HG03196 (cell line): Measurements from ENCODE around the gene WRNIP1.
A peak's percentile ranks its signal among the peaks of the same experiment; 100 is the strongest.
"Not testable (repeated sequence)": the region's sequence is repeated elsewhere in the genome, so short reads cannot be mapped to it uniquely, and the experiment has no call there.

ENCODE experiments used
- ATAC-seq: cut with Tn5 transposase; IDR thresholded peaks from one replicate; pipeline ENCODE4 v1.9.1; 2021; ENCODE audit not compliant: unreplicated experiment

Gene WRNIP1

GRCh38 chr6:2782825-2783187 is 17.6 kb downstream of the WRNIP1 start:
- ATAC-seq, result no peak

- ATAC-seq, result no peak
These were observed 18.2 kb downstream of the WRNIP1 start for GRCh38 chr6:2783188-2783963.

GRCh38 chr6:2784061-2784460 is 18.9 kb downstream of the WRNIP1 start:
- ATAC-seq, result no peak

GRCh38 chr6:2784930-2785329 is 19.7 kb downstream of the WRNIP1 start:
- no peak for ATAC-seq

GRCh38 chr6:2786269-2786668 is 21.1 kb downstream of the WRNIP1 start:
- ATAC-seq, result no peak

- peak; percentile 73 for ATAC-seq
These were observed 25.6 kb downstream of the WRNIP1 start for GRCh38 chr6:2790588-2791449.

- no peak for ATAC-seq
These were observed 26.3 kb downstream of the WRNIP1 start for GRCh38 chr6:2791450-2791974.

GRCh38 chr6:2792330-2793110 is 27.3 kb downstream of the WRNIP1 start:
- ATAC-seq, result no peak

GRCh38 chr6:2793534-2794151 is 28.4 kb downstream of the WRNIP1 start:
- ATAC-seq, result no peak

GRCh38 chr6:2794171-2794730 is 29.1 kb downstream of the WRNIP1 start:
- no peak for ATAC-seq

- ATAC-seq, result no peak
These were observed 30.0 kb downstream of the WRNIP1 start for GRCh38 chr6:2795162-2795561.

GRCh38 chr6:2795956-2796355 is 30.8 kb downstream of the WRNIP1 start:
- no peak for ATAC-seq

GRCh38 chr6:2796861-2797260 is 31.7 kb downstream of the WRNIP1 start:
- ATAC-seq, result no peak

- ATAC-seq, result no peak
These were observed 32.4 kb downstream of the WRNIP1 start for GRCh38 chr6:2797564-2798031.

- ATAC-seq, result no peak
These were observed 33.5 kb downstream of the WRNIP1 start for GRCh38 chr6:2798586-2799134.

GRCh38 chr6:2799936-2800527 is 34.8 kb downstream of the WRNIP1 start:
- ATAC-seq, result no peak

GRCh38 chr6:2800552-2801316 is 35.5 kb downstream of the WRNIP1 start:
- ATAC-seq, result no peak

- ATAC-seq, result not testable (repeated sequence)
These were observed 36.5 kb downstream of the WRNIP1 start for GRCh38 chr6:2801687-2802086.

GRCh38 chr6:2802521-2803060 is 37.4 kb downstream of the WRNIP1 start:
- ATAC-seq, result no peak
